Measurements from ENCODE around the gene ARHGAP27.

The ARHGAP27 gene

DNA sequence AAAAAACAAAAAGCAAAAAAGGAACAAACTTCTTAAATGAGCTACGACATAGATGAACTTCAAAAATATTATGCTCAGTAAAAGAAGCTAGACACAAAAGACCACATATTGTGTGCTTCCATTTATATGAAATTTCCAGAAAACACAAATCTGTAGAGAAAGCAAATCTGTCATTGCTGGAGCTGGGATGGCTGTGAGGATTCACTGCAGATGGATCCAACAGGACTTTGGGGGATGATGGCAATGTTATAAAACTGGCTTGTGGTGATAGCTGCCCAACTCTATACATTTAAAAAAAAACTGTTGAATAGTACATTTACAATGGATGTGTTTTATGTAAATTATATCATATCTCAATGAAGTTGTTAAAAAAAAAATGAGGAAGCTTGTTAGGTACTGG lies 63.2 kb downstream of the ARHGAP27 start:
- H3K27ac ChIP-seq, result no peak overlapping the region
- no peaks in the 10 kb centered on the region for H3K9me3 ChIP-seq (ENCODE audit: low read depth, low read length)
- H3K9ac ChIP-seq (ENCODE audit: insufficient read length), result no peak overlapping the region
- no peaks in the 10 kb centered on the region for H3K36me3 ChIP-seq (ENCODE audit: insufficient read depth, low read length)
- TF ChIP-seq EZH2 (IDR thresholded peaks at IDR 0.05) (no peak), POLR2AphosphoS5 (IDR thresholded peaks at IDR 0.05; ENCODE audit: borderline replicate concordance, low read depth, low read length) (no peak), FOXP2 (optimal IDR thresholded peaks at IDR 0.05; ENCODE audit: control extremely low read depth, extremely low read length, insufficient read depth) (no peak)
- no peak overlapping the region for H3K4me3 ChIP-seq
- DNase-seq (ENCODE audit: low read depth, low spot score), result no peak

DNA sequence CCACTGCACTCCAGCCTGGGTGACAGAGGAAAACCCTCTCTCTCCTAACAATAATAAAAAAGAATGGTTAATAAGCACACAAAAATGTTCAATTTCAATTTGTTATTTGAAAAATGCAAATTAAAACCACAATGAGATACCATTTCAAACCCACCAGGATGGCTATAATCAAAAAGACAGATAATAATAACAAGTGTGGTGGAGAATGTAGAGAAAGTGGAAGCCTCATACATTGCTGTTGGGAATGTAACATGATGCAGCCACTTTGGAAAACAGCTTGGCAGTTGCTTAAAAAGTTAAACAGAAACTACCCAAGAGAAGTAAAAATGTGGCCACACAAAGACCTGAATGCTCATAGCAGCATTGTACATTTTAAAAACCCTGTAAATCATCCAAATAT lies 64.0 kb downstream of the ARHGAP27 start:
- Histone ChIP-seq H3K9me3 (ENCODE audit: low read depth, low read length) (no peaks in the 10 kb centered on the region), H3K9ac (ENCODE audit: insufficient read length) (no peak overlapping the region), H3K36me3 (ENCODE audit: insufficient read depth, low read length) (no peaks in the 10 kb centered on the region), H3K27ac (no peak overlapping the region), H3K4me3 (no peak overlapping the region)
- no peak for DNase-seq (ENCODE audit: low read depth, low spot score)
- TF ChIP-seq POLR2AphosphoS5 (IDR thresholded peaks at IDR 0.05; ENCODE audit: borderline replicate concordance, low read depth, low read length) (no peak), EZH2 (IDR thresholded peaks at IDR 0.05) (no peak), FOXP2 (optimal IDR thresholded peaks at IDR 0.05; ENCODE audit: control extremely low read depth, extremely low read length, insufficient read depth) (no peak)

DNA sequence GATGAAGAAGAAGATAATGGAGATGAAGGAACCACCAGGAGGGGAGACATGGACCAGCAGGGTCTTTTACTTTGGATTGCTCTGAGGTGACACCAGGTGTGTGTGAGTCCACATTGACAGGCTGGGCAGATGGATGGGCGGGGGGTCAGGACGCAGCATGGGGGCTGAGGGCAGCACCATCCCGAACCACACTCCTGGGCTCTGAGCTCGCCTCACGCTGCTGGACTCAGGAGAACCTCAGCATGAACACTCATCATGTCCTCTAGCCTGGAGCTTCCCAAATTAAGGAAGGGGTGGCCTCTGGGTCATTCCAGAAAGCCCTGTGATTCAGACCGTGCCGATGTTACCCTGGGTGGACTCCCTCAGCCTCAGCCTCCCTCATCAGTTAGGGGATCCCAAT lies 65.5 kb downstream of the ARHGAP27 start:
- no peaks in the 10 kb centered on the region for H3K9me3 ChIP-seq (ENCODE audit: low read depth, low read length)
- no peak for DNase-seq (ENCODE audit: low read depth, low spot score)
- H3K4me3 ChIP-seq, result no peak overlapping the region
- TF ChIP-seq POLR2AphosphoS5 (IDR thresholded peaks at IDR 0.05; ENCODE audit: borderline replicate concordance, low read depth, low read length), result no peak
- TF ChIP-seq EZH2 (IDR thresholded peaks at IDR 0.05), result no peak
- TF ChIP-seq FOXP2 (optimal IDR thresholded peaks at IDR 0.05; ENCODE audit: control extremely low read depth, extremely low read length, insufficient read depth), result no peak
- H3K9ac ChIP-seq (ENCODE audit: insufficient read length), result no peak overlapping the region
- H3K27ac ChIP-seq, result no peak overlapping the region
- H3K36me3 ChIP-seq (ENCODE audit: insufficient read depth, low read length), result no peaks in the 10 kb centered on the region

DNA sequence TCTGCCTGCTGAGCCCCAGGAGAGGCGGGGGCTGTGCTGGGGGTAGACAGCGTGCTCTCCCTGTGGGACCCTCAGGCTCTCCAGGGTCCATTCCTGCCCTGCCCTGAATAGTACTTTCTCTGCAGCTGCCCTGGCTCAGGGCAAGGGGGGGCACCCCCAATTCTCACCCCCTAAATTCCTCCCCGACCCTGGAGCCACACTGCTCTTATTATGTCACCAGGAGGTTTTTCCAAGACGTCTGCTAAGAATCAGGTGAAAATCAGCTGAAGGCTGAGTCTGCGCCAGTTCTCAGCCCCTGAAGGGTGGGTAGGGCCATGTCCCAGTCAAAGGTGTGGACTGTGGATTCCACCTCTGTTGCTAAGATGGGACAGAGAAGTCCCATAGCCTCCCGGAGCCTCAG lies 66.0 kb downstream of the ARHGAP27 start:
- TF ChIP-seq EZH2 (IDR thresholded peaks at IDR 0.05), result no peak
- no peak for TF ChIP-seq POLR2AphosphoS5 (IDR thresholded peaks at IDR 0.05; ENCODE audit: borderline replicate concordance, low read depth, low read length)
- no peak for TF ChIP-seq FOXP2 (optimal IDR thresholded peaks at IDR 0.05; ENCODE audit: control extremely low read depth, extremely low read length, insufficient read depth)
- H3K9ac ChIP-seq (ENCODE audit: insufficient read length), result no peak overlapping the region
- H3K9me3 ChIP-seq (ENCODE audit: low read depth, low read length), result no peaks in the 10 kb centered on the region
- no peak overlapping the region for H3K27ac ChIP-seq
- no peak for DNase-seq (ENCODE audit: low read depth, low spot score)
- H3K4me3 ChIP-seq, result no peak overlapping the region
- H3K36me3 ChIP-seq (ENCODE audit: insufficient read depth, low read length), result no peaks in the 10 kb centered on the region

DNA sequence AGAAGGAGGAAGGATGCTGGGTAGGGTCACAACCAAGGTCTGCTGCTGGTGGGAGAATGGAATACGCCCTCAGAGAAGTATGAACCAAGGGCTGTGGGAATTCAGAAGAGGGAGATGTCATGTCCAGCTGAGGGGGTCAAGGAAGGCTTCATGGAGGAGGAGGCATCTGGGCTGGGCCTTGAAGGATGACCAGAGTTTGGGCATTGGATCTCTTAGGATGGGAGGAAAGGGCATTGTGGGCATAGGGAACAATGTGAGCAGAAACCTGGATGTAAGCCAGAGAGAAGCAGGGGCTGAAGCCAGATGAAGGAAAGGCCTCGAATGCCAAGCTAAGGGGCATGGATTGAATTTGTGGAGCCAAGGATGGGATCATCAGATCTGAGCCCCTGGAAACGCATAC lies 66.6 kb downstream of the ARHGAP27 start:
- TF ChIP-seq POLR2AphosphoS5 (IDR thresholded peaks at IDR 0.05; ENCODE audit: borderline replicate concordance, low read depth, low read length), result no peak
- TF ChIP-seq EZH2 (IDR thresholded peaks at IDR 0.05), result no peak
- TF ChIP-seq FOXP2 (optimal IDR thresholded peaks at IDR 0.05; ENCODE audit: control extremely low read depth, extremely low read length, insufficient read depth), result no peak
- no peak for DNase-seq (ENCODE audit: low read depth, low spot score)
- Histone ChIP-seq H3K27ac (no peak overlapping the region), H3K9ac (ENCODE audit: insufficient read length) (no peak overlapping the region), H3K9me3 (ENCODE audit: low read depth, low read length) (no peaks in the 10 kb centered on the region), H3K4me3 (no peak overlapping the region), H3K36me3 (ENCODE audit: insufficient read depth, low read length) (no peaks in the 10 kb centered on the region)

DNA sequence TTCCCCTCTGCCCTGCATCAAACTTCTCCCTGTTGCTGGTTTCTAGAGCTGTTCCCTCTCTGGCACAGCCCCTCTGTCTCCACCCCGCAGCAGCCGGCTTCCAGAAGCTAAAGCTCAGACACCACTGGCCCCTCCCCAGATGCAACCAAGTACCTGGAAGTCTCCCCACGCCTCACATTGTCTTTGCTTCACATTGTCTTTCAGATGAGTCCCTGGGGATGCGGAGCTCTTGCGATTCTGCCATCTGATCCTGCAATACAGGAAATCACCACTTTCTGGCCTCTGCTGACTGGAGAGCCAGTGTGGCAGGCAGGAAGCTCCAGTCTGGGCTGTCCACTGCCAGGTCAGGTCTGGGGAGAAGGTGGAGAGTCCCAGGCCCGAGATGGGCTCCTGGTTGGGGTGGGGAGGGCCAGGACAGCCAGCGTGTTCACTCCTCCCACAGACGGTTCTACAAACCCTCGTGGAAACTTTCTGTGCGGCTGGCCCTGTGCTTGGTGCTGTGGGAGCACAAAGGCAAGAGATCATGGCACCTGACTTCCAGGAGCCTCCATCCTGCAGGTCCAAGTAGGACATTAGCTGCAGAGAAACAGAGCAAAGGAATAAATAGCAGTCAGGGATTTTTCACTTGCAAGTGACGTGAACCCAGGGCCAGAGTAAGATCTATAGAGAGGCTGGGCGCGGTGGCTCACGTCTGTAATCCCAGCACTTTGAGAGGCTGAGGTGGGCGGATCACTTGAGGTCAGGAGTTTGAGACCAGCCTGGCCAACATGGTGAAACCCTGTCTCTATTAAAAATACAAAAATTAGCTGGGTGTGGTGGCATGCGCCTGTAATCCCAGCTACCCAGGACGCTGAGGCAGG lies 67.9 kb downstream of the ARHGAP27 start:
- Histone ChIP-seq H3K9me3 (ENCODE audit: low read depth, low read length) (no peaks in the 10 kb centered on the region), H3K36me3 (ENCODE audit: insufficient read depth, low read length) (no peaks in the 10 kb centered on the region), H3K27ac (no peak overlapping the region), H3K9ac (ENCODE audit: insufficient read length) (no peak overlapping the region), H3K4me3 (no peak overlapping the region)
- DNase-seq (ENCODE audit: low read depth, low spot score), result no peak
- no peak for TF ChIP-seq POLR2AphosphoS5 (IDR thresholded peaks at IDR 0.05; ENCODE audit: borderline replicate concordance, low read depth, low read length)
- TF ChIP-seq EZH2 (IDR thresholded peaks at IDR 0.05), result no peak
- no peak for TF ChIP-seq FOXP2 (optimal IDR thresholded peaks at IDR 0.05; ENCODE audit: control extremely low read depth, extremely low read length, insufficient read depth)

DNA sequence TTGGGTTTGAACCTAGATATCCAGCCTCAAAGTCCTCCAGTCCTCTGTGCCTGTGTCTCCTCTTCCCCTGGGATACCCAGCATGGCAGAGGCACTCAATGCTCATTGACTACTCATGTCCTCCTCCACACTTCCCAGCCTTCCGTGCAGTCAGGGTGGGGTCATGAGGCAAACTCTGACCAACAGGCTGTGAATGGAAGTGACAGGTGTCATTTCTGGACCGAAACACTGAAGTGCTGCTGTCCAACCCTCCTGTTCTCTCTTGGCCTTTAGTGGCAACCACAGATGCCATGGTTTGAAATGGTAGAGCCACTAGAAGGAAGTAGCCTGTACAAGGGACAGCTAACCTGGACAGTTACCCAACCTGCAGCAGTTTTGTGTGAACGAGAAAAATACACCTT lies 69.2 kb downstream of the ARHGAP27 start:
- H3K9me3 ChIP-seq (ENCODE audit: low read depth, low read length), result no peaks in the 10 kb centered on the region
- no peak for TF ChIP-seq POLR2AphosphoS5 (IDR thresholded peaks at IDR 0.05; ENCODE audit: borderline replicate concordance, low read depth, low read length)
- TF ChIP-seq FOXP2 (optimal IDR thresholded peaks at IDR 0.05; ENCODE audit: control extremely low read depth, extremely low read length, insufficient read depth), result no peak
- TF ChIP-seq EZH2 (IDR thresholded peaks at IDR 0.05), result no peak
- DNase-seq (ENCODE audit: low read depth, low spot score), result no peak
- H3K27ac ChIP-seq, result no peak overlapping the region
- H3K4me3 ChIP-seq, result no peak overlapping the region
- no peak overlapping the region for H3K9ac ChIP-seq (ENCODE audit: insufficient read length)
- H3K36me3 ChIP-seq (ENCODE audit: insufficient read depth, low read length), result no peaks in the 10 kb centered on the region

DNA sequence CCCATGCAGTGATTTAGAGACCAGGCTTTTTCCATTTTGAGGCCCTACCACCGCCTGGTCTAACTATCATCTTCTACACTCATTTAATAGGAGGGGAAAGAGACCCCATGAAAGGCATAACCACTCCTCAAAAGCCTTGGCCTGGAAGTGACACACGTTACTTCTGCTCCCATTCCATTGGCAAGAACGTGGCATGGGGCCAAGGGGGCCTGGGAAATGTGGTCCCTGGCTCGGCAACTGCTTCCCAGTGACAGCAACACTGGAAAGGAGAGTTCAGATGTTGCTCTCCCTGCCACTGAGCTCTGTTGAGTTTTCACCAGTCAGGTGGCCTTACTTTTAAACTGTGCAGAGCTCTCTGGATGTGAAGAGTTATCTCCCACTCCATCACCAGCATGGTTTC lies 70.7 kb downstream of the ARHGAP27 start:
- Histone ChIP-seq H3K9me3 (ENCODE audit: low read depth, low read length) (no peaks in the 10 kb centered on the region), H3K27ac (no peak overlapping the region), H3K36me3 (ENCODE audit: insufficient read depth, low read length) (no peaks in the 10 kb centered on the region), H3K4me3 (no peak overlapping the region), H3K9ac (ENCODE audit: insufficient read length) (no peak overlapping the region)
- DNase-seq (ENCODE audit: low read depth, low spot score), result no peak
- TF ChIP-seq POLR2AphosphoS5 (IDR thresholded peaks at IDR 0.05; ENCODE audit: borderline replicate concordance, low read depth, low read length), result no peak
- no peak for TF ChIP-seq EZH2 (IDR thresholded peaks at IDR 0.05)
- no peak for TF ChIP-seq FOXP2 (optimal IDR thresholded peaks at IDR 0.05; ENCODE audit: control extremely low read depth, extremely low read length, insufficient read depth)

Measured in SK-N-MC (cell line).